Peyer's patch (tissue), 4 donors: ENCODE measurements around the gene PGAM4.

Experiments used
- POLR2A ChIP-seq, 2 donors: fragments of 450-650 bp; IDR thresholded peaks; one replicate each; pipeline ENCODE4 v1.5.1; 2017; ENCODE audit warnings: antibody characterized with exemption in 2 of 2, mild to moderate bottlenecking in 2 of 2, moderate library complexity in 2 of 2
- TF ChIP-seq, protein P1 (sequence below), 6 experiments: fragments of 450-650 bp in 4 of 6; fragments of 200-600 bp in 2 of 6; sonication (generic) in 1 of 6; IDR thresholded peaks; one replicate each; pipeline ENCODE4 v1.5.1; 2017 to 2019; ENCODE audit warnings: antibody characterized with exemption in 6 of 6, mild to moderate bottlenecking in 3 of 6, moderate library complexity in 1 of 6

GRCh38 chrX:77962068-77962902 is 7.2 kb downstream of the PGAM4 start:
- TF ChIP-seq POLR2A (IDR thresholded peaks at IDR 0.05) = no peak
- TF ChIP-seq, protein P1, sequence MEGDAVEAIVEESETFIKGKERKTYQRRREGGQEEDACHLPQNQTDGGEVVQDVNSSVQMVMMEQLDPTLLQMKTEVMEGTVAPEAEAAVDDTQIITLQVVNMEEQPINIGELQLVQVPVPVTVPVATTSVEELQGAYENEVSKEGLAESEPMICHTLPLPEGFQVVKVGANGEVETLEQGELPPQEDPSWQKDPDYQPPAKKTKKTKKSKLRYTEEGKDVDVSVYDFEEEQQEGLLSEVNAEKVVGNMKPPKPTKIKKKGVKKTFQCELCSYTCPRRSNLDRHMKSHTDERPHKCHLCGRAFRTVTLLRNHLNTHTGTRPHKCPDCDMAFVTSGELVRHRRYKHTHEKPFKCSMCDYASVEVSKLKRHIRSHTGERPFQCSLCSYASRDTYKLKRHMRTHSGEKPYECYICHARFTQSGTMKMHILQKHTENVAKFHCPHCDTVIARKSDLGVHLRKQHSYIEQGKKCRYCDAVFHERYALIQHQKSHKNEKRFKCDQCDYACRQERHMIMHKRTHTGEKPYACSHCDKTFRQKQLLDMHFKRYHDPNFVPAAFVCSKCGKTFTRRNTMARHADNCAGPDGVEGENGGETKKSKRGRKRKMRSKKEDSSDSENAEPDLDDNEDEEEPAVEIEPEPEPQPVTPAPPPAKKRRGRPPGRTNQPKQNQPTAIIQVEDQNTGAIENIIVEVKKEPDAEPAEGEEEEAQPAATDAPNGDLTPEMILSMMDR (IDR thresholded peaks at IDR 0.05) = no peak
